COLO829 (cell line): ENCODE data around the gene ISG15.
"Not testable (repeated sequence)": the region's sequence is repeated elsewhere in the genome, so short reads cannot be mapped to it uniquely, and the experiment has no call there.

Experiments
- DNase-seq: peaks from one replicate; pipeline ENCODE4 v3.0.0; 2012; ENCODE audit warnings: low spot score

Gene ISG15

GRCh38 chr1:975365-975764, 37.9 kb upstream of the ISG15 start:
- no peak for DNase-seq

GRCh38 chr1:975896-976683, 37.2 kb upstream of the ISG15 start:
- no peak for DNase-seq

GRCh38 chr1:976791-977190, 36.5 kb upstream of the ISG15 start:
- DNase-seq = not testable (repeated sequence)

DNA sequence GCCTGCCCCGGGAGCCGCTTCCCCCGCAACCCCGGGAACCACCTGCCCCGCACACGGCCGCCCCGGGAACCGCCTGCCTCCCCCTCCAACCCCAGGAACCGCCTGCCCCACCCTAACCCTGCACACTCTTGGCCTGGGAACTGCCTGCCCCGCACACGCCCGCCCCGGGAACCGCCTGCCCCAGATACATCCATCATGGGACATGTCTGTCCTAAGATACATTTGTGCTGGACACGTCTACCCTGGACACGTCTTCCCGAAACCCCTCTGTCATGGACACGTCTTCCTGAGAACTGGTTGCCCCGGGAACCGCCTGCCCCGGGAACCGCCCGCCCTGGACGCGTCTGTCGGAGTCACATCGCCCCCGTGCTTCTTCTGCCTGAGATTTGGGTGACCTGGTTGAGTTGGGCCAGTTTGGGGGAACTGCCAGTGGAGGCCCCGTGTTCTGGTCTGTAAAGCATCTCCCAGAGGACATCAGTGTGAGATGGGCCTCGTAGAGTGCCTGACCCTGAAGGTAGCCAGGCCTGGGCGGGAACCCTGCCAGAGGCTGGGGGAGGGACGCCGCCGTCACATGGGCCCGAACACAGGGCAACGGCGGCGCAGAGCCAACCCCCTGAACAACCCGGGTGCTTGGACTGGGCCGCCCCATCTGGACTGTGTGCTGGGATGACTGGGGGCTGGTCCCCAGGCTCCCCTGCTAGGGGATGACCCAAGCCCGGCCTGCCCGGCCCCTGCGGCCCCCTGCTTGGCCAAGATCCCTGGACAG, 35.0 kb upstream of the ISG15 start:
- no peak for DNase-seq

GRCh38 chr1:978835-979743, 34.2 kb upstream of the ISG15 start:
- DNase-seq = no peak

GRCh38 chr1:979744-980072, 33.6 kb upstream of the ISG15 start:
- no peak for DNase-seq

- DNase-seq = no peak
Observed at GRCh38 chr1:980137-980571, 33.1 kb upstream of the ISG15 start.

DNA sequence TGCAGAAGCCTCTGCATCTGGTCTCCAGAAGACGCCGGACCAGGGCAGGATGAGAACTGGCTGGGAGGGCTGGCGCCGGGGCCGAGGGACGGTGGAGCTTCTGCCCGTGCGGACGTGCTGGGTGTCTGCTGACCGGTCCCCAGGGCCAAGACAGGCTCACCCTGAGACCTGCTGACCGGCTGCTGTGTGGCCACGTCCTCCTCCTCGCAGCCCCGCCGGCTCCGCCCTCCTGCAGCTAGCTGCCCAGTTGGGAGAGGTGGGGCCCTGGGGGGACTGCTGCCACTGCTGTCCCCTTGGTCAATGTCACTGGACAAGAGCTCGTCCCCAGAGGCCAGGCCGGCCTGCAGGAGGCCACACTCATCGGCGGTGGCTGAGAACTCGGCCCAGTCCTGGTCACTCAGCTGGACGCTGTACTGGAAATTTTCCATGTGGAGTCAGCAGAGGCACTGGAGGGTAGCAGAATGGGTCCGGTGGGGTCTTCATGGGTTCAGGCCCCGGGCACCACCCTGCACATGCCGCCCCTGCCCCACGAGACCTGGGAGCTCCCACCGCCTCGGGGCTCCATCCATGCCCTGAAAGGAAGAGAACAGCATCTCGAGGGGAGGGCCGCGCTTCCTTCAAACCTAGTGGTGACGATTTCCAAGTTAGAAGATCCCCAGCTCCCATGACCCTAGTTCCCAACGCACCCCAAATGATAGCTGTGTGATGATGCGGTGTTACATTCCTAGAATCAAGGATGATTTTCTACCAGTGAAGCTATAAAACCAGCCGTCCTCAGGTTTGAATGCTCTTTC, 32.5 kb upstream of the ISG15 start:
- DNase-seq = no peak

DNA sequence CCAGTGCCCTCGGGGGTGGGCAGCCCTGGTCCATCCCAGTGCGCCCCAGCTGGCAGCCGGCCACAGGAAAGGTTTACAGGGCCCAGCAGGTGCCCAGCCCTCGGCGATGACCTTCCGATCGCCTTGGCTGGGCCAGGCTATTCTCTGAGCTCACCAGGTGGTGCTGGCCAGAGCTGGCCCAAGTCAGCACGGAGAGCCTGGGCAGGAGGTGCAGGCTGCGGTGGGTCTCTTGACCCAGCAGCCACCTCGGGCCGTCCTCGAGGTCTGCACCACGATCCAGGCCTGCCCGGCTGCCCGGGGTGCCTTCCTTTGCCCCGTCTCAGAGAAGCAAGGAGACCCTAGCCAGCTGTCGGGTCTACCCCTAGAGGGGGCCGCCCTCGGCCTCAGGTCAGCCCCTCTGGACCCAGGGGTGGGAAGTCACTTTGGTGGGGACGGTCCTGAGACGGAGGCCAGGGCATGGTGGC, 31.8 kb upstream of the ISG15 start:
- DNase-seq = no peak

GRCh38 chr1:981955-982558, 31.2 kb upstream of the ISG15 start, which contains the start of gene PERM1:
Gene PERM1 (minus strand): TSS chr1:982093. CDS start chr1:981029, 1,064 bp downstream.
- no peak for DNase-seq

DNA sequence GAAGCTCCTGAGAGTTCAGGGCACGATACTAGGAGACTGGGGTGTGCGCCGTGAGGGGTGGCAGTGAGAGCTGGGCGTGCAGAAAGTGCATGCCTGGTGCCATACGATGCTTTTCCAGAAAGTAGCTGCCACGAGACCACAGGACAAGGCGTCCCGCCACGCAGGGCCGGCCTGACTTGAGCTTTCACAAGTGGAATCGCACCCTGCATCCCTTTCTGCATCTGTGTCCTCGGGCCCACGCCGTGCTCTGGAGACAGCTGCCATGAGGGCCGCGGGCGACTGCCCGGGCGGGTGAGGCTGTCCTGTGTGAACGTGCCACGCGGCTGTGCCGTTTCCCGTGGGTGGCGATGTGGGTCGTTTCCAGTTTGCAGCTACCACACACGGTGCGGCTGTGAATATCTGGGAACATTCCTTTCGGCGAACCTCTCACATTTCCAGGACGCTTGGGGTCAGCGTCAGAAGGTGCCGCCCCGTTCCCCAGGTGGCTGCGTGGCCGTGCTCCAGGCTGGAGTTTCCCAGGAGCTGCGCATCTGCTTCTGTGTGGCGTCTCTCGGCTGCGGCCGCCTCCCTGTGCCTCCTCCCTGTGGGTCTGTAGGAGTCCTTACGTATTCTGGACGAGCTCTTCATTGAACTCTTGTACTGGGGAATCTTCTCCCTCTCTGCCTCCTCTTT, 30.4 kb upstream of the ISG15 start:
- DNase-seq = no peak

DNA sequence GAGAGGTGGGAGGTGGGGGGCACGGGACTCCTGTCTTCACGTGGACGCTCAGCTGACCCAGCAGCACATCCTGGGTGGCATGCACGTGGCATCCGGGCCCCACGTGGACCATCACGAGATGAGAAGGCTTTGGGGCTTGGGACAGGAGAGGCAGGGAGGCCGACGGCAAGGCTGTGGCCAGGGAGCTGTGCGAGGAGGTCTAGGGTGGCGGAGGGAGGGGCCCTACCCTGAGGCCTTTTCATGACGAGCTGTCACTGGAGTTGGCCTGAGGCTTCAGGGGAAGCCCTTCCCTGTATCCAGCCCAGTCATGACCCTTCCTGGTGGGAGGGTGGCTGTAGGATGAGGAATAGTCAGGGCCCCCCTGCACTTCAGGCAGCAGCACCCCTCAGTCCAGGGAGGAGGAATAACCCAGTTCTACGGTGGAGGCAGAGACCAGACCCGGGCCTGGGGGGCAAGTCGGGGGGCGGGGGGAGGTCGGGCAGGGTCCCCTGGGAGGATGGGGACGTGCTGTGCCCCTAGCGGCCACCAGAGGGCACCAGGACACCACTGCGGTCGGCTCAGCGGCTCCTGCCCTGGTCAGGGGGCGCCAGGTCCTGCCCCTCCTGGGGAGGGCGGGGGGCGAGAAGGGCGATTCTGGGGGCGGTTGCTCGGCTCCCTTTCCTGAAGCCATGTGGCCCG, 29.4 kb upstream of the ISG15 start:
- no peak for DNase-seq

DNA sequence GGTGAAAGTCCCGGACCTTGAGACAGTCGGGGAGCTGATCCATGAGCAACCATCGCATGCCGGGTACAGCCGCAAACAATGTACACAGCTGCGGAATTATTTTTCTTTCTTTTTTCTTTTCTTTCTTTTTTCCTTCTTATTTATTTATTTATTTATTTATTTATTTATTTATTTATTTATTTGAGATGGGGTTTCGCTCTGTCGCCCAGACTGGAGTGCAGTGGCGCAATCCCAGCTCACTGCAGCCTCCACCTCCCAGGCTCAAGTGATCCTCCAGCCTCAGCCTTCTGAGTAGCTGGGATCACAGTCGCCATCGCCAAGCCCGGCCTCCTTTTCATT, 28.9 kb upstream of the ISG15 start:
- DNase-seq = no peak

- DNase-seq = no peak
Observed at GRCh38 chr1:985126-985525, 28.2 kb upstream of the ISG15 start.

DNA sequence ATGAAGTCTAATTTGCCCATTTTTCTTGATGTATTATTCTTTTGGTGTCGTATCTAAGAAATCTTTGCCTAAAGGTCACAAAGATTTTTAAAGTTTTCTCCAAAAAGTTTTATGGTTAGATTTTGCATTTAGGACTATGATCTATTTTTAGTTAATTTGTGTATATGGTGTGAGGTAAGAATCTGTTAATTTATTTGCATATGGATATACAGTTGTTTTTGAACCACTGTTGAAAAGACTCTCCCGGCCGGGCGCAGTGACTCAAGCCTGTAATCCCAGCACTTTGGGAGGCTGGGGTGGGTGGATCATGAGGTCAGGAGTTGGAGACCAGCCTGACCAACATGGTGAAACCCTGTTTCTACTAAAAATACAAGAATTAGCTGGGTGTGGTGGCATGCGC, 25.2 kb upstream of the ISG15 start:
- not testable (repeated sequence) for DNase-seq

GRCh38 chr1:991275-991674, 22.0 kb upstream of the ISG15 start:
- not testable (repeated sequence) for DNase-seq

DNA sequence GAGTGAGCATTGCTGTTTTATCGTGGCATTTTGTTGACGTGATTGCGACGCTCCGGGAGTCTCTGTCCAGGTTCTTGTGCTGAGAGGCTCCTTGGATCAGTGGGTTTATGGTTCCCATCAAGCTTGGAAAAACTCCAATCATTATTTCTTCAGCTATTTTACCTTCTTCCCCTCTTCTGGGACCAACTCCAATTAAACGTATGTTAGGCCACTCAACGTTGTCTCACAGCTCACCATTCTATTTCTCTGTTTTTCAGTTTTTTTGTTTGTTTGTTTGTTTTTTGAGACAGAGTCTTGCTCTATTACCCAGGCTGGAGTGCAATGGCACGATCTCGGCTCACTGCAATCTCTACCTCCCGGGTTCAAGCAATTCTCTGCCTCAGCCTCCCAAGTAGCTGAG, 21.4 kb upstream of the ISG15 start:
- DNase-seq = no peak

DNA sequence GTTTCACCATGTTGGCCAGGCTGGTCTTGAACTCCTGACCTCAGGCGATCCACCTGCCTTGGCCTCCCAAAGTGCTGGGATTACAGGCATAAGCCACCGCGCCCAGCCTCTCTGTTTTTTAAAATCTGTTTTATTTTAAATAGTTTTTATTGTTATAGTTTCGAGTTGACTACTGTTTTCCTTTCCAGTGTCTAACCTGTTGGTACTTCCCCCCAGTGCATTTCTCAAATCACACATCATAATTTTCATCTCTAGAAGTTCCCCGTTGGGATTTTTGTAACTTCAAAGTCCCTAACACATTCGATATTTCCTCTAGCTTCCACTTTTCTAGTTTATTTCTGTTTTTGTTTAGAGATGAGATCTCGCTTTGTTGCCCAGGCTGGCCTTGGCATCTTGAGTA, 20.9 kb upstream of the ISG15 start:
- no peak for DNase-seq

DNA sequence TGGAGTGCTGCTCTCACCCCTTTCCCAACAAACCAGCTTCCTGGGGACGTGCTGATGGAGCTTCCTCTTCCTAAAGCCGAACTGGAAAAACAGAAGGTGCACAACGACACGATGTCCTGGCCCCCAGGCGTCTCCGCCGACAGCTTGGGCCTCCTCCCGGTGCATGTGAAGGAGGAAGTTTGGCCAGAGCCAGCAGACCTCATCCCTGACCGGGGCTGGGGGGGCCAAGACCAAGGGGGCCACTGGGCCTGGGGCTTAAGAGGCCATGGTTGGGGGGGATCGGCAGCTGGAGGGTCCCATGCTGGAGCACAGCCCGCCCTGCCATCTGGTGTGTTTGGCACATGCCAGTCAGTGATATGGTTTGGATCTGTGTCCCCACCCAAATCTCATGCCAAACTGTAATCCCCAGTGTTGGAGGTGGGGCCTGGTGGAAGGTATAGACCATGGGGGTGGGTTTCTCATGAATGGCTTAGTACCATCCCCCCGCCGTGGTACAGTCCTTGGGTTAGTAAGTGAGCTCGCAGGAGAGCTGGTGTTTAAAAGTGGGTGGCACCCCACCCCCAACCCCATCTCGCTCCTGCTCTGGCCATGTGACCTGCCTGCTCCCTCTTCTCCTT, 19.8 kb upstream of the ISG15 start:
- DNase-seq = no peak

DNA sequence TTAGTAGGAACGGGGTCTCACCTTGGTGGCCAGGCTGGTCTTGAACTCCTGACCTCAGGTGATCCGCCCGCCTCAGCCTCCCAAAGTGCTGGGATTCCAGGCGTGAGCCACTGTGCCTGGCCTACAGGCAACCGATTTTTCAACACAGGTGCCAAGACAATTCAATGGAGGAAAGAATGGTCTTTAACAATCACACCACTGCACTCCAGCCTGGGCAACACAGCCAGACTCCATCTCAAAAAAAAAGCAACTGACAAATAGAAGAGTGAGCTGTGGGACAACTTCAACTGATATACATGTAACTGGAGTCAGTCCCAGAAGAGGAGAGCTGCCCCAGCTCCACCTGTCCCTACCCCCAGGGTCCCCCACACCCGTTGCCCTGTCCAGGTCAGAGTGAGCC, 18.8 kb upstream of the ISG15 start:
- DNase-seq = not testable (repeated sequence)
